HepG2 (cell line): Measurements from ENCODE around the gene GNA15. TPM values are rescaled to one million over a fixed set of nuclear protein-coding genes. Genes with fewer than 3 reads are reported as not detected.

Experiments
- ARHGAP35 ChIP-seq: sonication (generic); formaldehyde crosslinking; IDR thresholded peaks from 2 replicates; pipeline ENCODE4 v1.9.0; 2022; ENCODE audit warnings: mild to moderate bottlenecking, inconsistent platforms, moderate library complexity, missing genetic modification reagents, borderline replicate concordance
- CAMTA2 ChIP-seq: sonication (generic); formaldehyde crosslinking; IDR thresholded peaks from 2 replicates; pipeline ENCODE4 v1.4.0; 2020; ENCODE audit warnings: mild to moderate bottlenecking, missing genetic modification reagents, borderline replicate concordance
- MIER2 ChIP-seq: IDR thresholded peaks from 2 replicates; pipeline ENCODE4 v1.6.1; 2016; ENCODE audit warnings: missing biosample characterization, missing genetic modification reagents
- NFKB2 ChIP-seq: sonication (generic); formaldehyde crosslinking; IDR thresholded peaks from 2 replicates; pipeline ENCODE4 v1.4.0; 2020; ENCODE audit warnings: missing genetic modification reagents, borderline replicate concordance
- SKI ChIP-seq: fragments of 450-650 bp; IDR thresholded peaks from one replicate; pipeline ENCODE4 v1.6.1; 2018; ENCODE audit warnings: mild to moderate bottlenecking; ENCODE audit not compliant: partially characterized antibody
- SNAPC2 ChIP-seq: sonication (generic); formaldehyde crosslinking; IDR thresholded peaks from 2 replicates; pipeline ENCODE4 v1.8.1; 2022; ENCODE audit warnings: mild to moderate bottlenecking, missing genetic modification reagents
- SRSF9 ChIP-seq: fragments of 200-400 bp; formaldehyde crosslinking; IDR thresholded peaks from 2 replicates; pipeline ENCODE4 v1.6.1; 2018; ENCODE audit warnings: borderline replicate concordance, mild to moderate bottlenecking, low read depth, low read length; ENCODE audit not compliant: insufficient read depth, poor library complexity, severe bottlenecking
- ZKSCAN8 ChIP-seq: IDR thresholded peaks from 2 replicates; pipeline ENCODE4 v1.6.1; 2016; ENCODE audit warnings: borderline replicate concordance, missing genetic modification reagents, missing compliant biosample characterization
- polyA plus RNA-seq, 8 experiments: library from polyadenylated mRNA; depleted of rRNA in 3 of 8; stranded (reverse) in 7 of 8; unstranded in 1 of 8; fragments of >200 nt; fragmentation: Illumina TruSeq in 4 of 8; extraction: Trizol in 4 of 8; gene quantifications; 2 replicates each; pipeline versions ENCODE4 v1.2.1 to v1.2.3, GENCODE V29; 2011 to 2016; ENCODE audit warnings: low read depth in 4 of 8, missing spikeins in 1 of 8, mixed read lengths in 1 of 8; ENCODE audit not compliant: insufficient read depth in 1 of 8
- total RNA-seq, 5 experiments: library from RNA; depleted of rRNA; stranded (reverse); fragments of >200 nt; fragmentation: Illumina TruSeq; extraction: Trizol; gene quantifications; 2 replicates each; pipeline ENCODE4 v1.2.3, GENCODE V29; 2016; ENCODE audit warnings: low read depth in 1 of 5
- TF ChIP-seq, protein P1 (sequence below): IDR thresholded peaks from 2 replicates; pipeline ENCODE4 v1.6.1; 2018; ENCODE audit warnings: missing genetic modification reagents
- TF ChIP-seq, protein P2 (sequence below): sonication (generic); formaldehyde crosslinking; IDR thresholded peaks from 2 replicates; pipeline ENCODE4 v1.9.0; 2021; ENCODE audit warnings: missing genetic modification reagents, borderline replicate concordance
- TF ChIP-seq, protein P3 (sequence below): sonication (generic); formaldehyde crosslinking; IDR thresholded peaks from 2 replicates; pipeline ENCODE4 v1.9.0; 2022; ENCODE audit warnings: missing genetic modification reagents, mild to moderate bottlenecking, borderline replicate concordance
- TF ChIP-seq, protein P4 (sequence below): IDR thresholded peaks from 2 replicates; pipeline ENCODE4 v1.6.1; 2012; ENCODE audit warnings: low read length, improper control_type of control experiment
- TF ChIP-seq, protein P5 (sequence below): sonication (generic); formaldehyde crosslinking; IDR thresholded peaks from 2 replicates; pipeline ENCODE4 v1.4.0; 2020; ENCODE audit warnings: missing genetic modification reagents, borderline replicate concordance
- TF ChIP-seq, protein P6 (sequence below): IDR thresholded peaks from 2 replicates; pipeline ENCODE4 v1.6.1; 2016; ENCODE audit warnings: low read depth, control low read depth

Gene GNA15
- total and polyA plus RNA-seq, 2 of the 13 experiments (the other 11 are each of a cell fraction or from before 2014, with no cell fraction given), result not detected

DNA sequence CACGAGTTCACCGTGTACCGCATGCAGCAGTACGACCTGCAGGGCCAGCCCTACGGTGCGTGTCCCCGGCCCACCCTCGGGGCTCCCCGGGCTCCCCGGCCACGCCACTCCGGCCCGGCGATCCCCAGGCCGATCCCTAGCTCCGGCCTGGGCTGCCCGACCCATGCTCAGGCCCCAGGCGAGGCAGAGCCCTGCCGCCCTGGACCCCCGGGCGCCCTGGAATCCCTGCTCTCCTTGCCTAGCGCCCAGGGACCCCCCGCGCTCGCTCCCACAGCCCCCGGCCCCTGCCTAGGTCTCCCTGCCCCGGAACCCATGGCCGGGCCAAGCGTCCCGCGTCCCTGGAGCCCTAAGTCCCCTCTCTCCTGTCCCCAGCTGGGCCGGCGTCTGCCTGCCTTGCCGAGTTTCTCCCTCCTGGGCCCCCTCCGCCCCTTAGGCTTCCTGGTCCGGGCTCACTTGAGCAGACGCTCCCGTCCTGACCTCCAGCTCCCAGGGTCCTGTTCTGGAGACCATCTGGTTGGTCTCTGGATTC lies 50.4 kb downstream of the GNA15 start (continued):
- TF ChIP-seq NFKB2 (peak; percentile 78; the same call in 1 of the 2 replicates), MIER2 (CRISPR knock-in tag) (no peak), SRSF9 (no peak), SKI (no peak), ARHGAP35 (CRISPR knock-in tag) (no peak), SNAPC2 (no peak), CAMTA2 (CRISPR knock-in tag) (no peak), ZKSCAN8 (CRISPR knock-in tag) (no peak)
- TF ChIP-seq, protein P1, sequence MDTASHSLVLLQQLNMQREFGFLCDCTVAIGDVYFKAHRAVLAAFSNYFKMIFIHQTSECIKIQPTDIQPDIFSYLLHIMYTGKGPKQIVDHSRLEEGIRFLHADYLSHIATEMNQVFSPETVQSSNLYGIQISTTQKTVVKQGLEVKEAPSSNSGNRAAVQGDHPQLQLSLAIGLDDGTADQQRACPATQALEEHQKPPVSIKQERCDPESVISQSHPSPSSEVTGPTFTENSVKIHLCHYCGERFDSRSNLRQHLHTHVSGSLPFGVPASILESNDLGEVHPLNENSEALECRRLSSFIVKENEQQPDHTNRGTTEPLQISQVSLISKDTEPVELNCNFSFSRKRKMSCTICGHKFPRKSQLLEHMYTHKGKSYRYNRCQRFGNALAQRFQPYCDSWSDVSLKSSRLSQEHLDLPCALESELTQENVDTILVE (CRISPR knock-in tag), result no peak
- TF ChIP-seq, protein P2, sequence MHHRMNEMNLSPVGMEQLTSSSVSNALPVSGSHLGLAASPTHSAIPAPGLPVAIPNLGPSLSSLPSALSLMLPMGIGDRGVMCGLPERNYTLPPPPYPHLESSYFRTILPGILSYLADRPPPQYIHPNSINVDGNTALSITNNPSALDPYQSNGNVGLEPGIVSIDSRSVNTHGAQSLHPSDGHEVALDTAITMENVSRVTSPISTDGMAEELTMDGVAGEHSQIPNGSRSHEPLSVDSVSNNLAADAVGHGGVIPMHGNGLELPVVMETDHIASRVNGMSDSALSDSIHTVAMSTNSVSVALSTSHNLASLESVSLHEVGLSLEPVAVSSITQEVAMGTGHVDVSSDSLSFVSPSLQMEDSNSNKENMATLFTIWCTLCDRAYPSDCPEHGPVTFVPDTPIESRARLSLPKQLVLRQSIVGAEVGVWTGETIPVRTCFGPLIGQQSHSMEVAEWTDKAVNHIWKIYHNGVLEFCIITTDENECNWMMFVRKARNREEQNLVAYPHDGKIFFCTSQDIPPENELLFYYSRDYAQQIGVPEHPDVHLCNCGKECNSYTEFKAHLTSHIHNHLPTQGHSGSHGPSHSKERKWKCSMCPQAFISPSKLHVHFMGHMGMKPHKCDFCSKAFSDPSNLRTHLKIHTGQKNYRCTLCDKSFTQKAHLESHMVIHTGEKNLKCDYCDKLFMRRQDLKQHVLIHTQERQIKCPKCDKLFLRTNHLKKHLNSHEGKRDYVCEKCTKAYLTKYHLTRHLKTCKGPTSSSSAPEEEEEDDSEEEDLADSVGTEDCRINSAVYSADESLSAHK (CRISPR knock-in tag), result no peak
- TF ChIP-seq, protein P3, sequence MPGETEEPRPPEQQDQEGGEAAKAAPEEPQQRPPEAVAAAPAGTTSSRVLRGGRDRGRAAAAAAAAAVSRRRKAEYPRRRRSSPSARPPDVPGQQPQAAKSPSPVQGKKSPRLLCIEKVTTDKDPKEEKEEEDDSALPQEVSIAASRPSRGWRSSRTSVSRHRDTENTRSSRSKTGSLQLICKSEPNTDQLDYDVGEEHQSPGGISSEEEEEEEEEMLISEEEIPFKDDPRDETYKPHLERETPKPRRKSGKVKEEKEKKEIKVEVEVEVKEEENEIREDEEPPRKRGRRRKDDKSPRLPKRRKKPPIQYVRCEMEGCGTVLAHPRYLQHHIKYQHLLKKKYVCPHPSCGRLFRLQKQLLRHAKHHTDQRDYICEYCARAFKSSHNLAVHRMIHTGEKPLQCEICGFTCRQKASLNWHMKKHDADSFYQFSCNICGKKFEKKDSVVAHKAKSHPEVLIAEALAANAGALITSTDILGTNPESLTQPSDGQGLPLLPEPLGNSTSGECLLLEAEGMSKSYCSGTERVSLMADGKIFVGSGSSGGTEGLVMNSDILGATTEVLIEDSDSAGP (CRISPR knock-in tag), result peak; percentile 42; the same call in 1 of the 2 replicates
- TF ChIP-seq, protein P4, sequence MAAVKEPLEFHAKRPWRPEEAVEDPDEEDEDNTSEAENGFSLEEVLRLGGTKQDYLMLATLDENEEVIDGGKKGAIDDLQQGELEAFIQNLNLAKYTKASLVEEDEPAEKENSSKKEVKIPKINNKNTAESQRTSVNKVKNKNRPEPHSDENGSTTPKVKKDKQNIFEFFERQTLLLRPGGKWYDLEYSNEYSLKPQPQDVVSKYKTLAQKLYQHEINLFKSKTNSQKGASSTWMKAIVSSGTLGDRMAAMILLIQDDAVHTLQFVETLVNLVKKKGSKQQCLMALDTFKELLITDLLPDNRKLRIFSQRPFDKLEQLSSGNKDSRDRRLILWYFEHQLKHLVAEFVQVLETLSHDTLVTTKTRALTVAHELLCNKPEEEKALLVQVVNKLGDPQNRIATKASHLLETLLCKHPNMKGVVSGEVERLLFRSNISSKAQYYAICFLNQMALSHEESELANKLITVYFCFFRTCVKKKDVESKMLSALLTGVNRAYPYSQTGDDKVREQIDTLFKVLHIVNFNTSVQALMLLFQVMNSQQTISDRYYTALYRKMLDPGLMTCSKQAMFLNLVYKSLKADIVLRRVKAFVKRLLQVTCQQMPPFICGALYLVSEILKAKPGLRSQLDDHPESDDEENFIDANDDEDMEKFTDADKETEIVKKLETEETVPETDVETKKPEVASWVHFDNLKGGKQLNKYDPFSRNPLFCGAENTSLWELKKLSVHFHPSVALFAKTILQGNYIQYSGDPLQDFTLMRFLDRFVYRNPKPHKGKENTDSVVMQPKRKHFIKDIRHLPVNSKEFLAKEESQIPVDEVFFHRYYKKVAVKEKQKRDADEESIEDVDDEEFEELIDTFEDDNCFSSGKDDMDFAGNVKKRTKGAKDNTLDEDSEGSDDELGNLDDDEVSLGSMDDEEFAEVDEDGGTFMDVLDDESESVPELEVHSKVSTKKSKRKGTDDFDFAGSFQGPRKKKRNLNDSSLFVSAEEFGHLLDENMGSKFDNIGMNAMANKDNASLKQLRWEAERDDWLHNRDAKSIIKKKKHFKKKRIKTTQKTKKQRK, result no peak
- TF ChIP-seq, protein P5, sequence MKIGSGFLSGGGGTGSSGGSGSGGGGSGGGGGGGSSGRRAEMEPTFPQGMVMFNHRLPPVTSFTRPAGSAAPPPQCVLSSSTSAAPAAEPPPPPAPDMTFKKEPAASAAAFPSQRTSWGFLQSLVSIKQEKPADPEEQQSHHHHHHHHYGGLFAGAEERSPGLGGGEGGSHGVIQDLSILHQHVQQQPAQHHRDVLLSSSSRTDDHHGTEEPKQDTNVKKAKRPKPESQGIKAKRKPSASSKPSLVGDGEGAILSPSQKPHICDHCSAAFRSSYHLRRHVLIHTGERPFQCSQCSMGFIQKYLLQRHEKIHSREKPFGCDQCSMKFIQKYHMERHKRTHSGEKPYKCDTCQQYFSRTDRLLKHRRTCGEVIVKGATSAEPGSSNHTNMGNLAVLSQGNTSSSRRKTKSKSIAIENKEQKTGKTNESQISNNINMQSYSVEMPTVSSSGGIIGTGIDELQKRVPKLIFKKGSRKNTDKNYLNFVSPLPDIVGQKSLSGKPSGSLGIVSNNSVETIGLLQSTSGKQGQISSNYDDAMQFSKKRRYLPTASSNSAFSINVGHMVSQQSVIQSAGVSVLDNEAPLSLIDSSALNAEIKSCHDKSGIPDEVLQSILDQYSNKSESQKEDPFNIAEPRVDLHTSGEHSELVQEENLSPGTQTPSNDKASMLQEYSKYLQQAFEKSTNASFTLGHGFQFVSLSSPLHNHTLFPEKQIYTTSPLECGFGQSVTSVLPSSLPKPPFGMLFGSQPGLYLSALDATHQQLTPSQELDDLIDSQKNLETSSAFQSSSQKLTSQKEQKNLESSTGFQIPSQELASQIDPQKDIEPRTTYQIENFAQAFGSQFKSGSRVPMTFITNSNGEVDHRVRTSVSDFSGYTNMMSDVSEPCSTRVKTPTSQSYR (CRISPR knock-in tag), result no peak
- TF ChIP-seq, protein P6, sequence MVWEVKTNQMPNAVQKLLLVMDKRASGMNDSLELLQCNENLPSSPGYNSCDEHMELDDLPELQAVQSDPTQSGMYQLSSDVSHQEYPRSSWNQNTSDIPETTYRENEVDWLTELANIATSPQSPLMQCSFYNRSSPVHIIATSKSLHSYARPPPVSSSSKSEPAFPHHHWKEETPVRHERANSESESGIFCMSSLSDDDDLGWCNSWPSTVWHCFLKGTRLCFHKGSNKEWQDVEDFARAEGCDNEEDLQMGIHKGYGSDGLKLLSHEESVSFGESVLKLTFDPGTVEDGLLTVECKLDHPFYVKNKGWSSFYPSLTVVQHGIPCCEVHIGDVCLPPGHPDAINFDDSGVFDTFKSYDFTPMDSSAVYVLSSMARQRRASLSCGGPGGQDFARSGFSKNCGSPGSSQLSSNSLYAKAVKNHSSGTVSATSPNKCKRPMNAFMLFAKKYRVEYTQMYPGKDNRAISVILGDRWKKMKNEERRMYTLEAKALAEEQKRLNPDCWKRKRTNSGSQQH (CRISPR knock-in tag), result no peak
